OCI-LY7 (cell line): ENCODE measurements around the gene RNU5D-1. TPM values are rescaled to one million over a fixed set of nuclear protein-coding genes. Genes with fewer than 3 reads are reported as not detected.
"Not testable (repeated sequence)": the region's sequence is repeated elsewhere in the genome, so short reads cannot be mapped to it uniquely, and the experiment has no call there.

ENCODE experiments used
- BruUV-seq: library from RNA; stranded (reverse); fragments of 400-500 nt; replicated peaks from 2 replicates; lab custom pipeline; 2021; lab: Mats Ljungman, UMichigan
- CTCF ChIA-PET: fragments of 300-600 bp; sonication (Branson Sonifier 250); formaldehyde crosslinking; loops from one replicate; lab custom pipeline; 2022; ENCODE audit warnings: antibody characterized with exemption; ENCODE audit not compliant: unreplicated experiment; lab: Charles Lee
- POLR2A ChIA-PET: fragments of 300-600 bp; sonication (Branson Sonifier 250); formaldehyde crosslinking; loops from one replicate; lab custom pipeline; 2022; ENCODE audit warnings: antibody characterized with exemption; lab: Charles Lee
- DNase-seq: peaks from one replicate; pipeline ENCODE4 v3.0.0-alpha.2; 2015; ENCODE audit warnings: low spot score
- H2AFZ ChIP-seq: fragments of 200-600 bp; sonication (generic), shearing (Covaris generic); 2 replicates; pipeline ENCODE4 v1.6.1; 2014; ENCODE audit warnings: mild to moderate bottlenecking, antibody characterized with exemption, low read length, moderate library complexity
- H3K27ac ChIP-seq: fragments of 200-600 bp; sonication (generic); 2 replicates; pipeline ENCODE4 v1.5.1; 2014; ENCODE audit warnings: mixed run types, low read depth, mild to moderate bottlenecking, moderate library complexity, low read length, inconsistent platforms; ENCODE audit not compliant: poor library complexity, severe bottlenecking
- H3K36me3 ChIP-seq: fragments of 200-600 bp; sonication (generic); 2 replicates; pipeline ENCODE4 v1.6.1; 2014; ENCODE audit warnings: mild to moderate bottlenecking, antibody characterized with exemption, low read length, moderate library complexity, mixed read lengths; ENCODE audit not compliant: insufficient read depth
- H3K4me1 ChIP-seq: fragments of 200-600 bp; sonication (generic); 2 replicates; pipeline ENCODE4 v1.5.1; 2014; ENCODE audit warnings: mild to moderate bottlenecking, low read length; ENCODE audit not compliant: insufficient read depth, poor library complexity, severe bottlenecking
- H3K4me2 ChIP-seq: fragments of 200-600 bp; sonication (generic); 2 replicates; pipeline ENCODE4 v1.6.1; 2014; ENCODE audit warnings: mild to moderate bottlenecking, low read length
- H3K4me3 ChIP-seq: fragments of 200-600 bp; sonication (generic); 2 replicates; pipeline ENCODE4 v1.5.1; 2014; ENCODE audit warnings: mild to moderate bottlenecking, low read depth, low read length; ENCODE audit not compliant: poor library complexity, severe bottlenecking
- H3K79me2 ChIP-seq: fragments of 200-600 bp; sonication (generic); 2 replicates; pipeline ENCODE4 v1.6.1; 2016; ENCODE audit warnings: low read depth, mild to moderate bottlenecking, low read length, moderate library complexity, mixed read lengths; ENCODE audit not compliant: insufficient read depth
- H3K9me2 ChIP-seq: fragments of 200-600 bp; sonication (generic); 2 replicates; pipeline ENCODE4 v1.6.1; 2016; ENCODE audit warnings: mild to moderate bottlenecking, low read length, mixed read lengths; ENCODE audit not compliant: insufficient read depth
- H3K9me3 ChIP-seq: fragments of 200-600 bp; sonication (generic); 2 replicates; pipeline ENCODE4 v1.6.1; 2014; ENCODE audit warnings: mild to moderate bottlenecking, mixed run types, low read length, mixed read lengths
- H4K20me1 ChIP-seq: fragments of 200-600 bp; sonication (generic); 2 replicates; pipeline ENCODE4 v1.6.1; 2014; ENCODE audit warnings: mild to moderate bottlenecking, antibody characterized with exemption, low read length, moderate library complexity, mixed read lengths; ENCODE audit not compliant: insufficient read depth
- EZH2phosphoT487 ChIP-seq: fragments of 200-600 bp; sonication (generic); IDR thresholded peaks from 2 replicates; pipeline ENCODE4 v1.6.1; 2018; ENCODE audit warnings: low read depth, borderline replicate concordance, mild to moderate bottlenecking, mixed run types, antibody characterized with exemption, low read length, moderate library complexity, mixed read lengths
- intact Hi-C: fragments of 100-400 bp; cut with micrococcal nuclease; formaldehyde crosslinking; loops from one replicate; pipeline ENCODE4 v1.10.0; 2022; ENCODE audit not compliant: unreplicated experiment
- total RNA-seq, 2 experiments: library from RNA; depleted of rRNA in 1 of 2; stranded (reverse); fragments of >200 nt in 1 of 2; shearing (Covaris generic) in 1 of 2; gene quantifications; 2 replicates each; pipeline ENCODE4 v1.2.3, GENCODE V29; 2014 to 2022
- TF ChIP-seq, protein P1 (sequence below): fragments of 200-600 bp; sonication (generic); conservative IDR thresholded peaks from 2 replicates; pipeline ENCODE4 v1.5.1; 2014; ENCODE audit warnings: mild to moderate bottlenecking, antibody characterized with exemption, low read length, moderate library complexity, mixed read lengths

RNU5D-1 gene
- total RNA-seq, 2 experiments from 2014 or later = not detected

DNA sequence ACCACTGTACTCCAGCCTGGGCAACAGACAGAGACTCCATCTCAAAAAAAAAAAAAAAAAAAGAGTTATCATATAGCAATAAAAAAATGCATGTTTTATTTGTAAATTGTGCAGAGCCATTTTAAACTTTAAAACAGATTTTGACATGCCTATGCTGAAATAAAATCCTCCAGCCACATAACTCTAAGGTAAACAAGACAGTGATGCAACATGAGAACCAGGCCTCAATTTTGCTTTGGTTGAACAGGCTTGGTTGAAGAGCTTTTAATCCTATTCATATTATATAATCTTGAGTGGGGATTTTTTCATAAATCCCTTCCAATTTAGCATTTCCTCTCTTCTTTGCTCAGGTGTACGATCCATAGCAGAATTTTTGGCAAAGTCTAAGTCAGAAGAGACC, 30.4 kb downstream of the RNU5D-1 start:
- intact Hi-C loops = no loop called here
- H3K27ac ChIP-seq = no peak overlapping the region
- POLR2A ChIA-PET = interaction anchor here (0.7 kb wide), 2 partner anchors 9 to 132 kb away, joined by 3 to 4 read pairs; no protein-coding TSS in a partner anchor

DNA sequence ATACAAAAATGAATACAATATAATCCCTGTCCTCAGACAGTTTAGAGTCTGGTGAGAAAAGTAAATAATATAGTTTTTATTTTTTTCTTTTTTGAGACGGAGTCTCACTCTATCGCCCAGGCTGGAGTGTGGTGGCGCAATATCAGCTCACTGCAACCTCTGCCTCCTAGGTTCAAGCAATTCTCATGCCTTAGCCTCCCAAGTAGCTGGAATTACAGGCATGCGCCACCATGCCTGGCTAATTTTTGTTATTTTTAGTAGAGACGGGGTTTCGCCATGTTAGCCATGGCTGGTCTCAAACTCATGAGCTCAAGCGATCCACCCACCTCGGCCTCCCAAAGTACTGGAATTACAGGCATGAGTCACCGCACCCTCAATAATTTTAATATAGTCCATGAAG, 31.6 kb downstream of the RNU5D-1 start:
- POLR2A ChIA-PET, H3K4me2 ChIP-seq, intact Hi-C loops, CTCF ChIA-PET, H3K4me3 ChIP-seq, H2AFZ ChIP-seq, H3K36me3 ChIP-seq, H3K79me2 ChIP-seq, H3K27ac ChIP-seq, BruUV-seq, DNase-seq, H4K20me1 ChIP-seq, H3K9me3 ChIP-seq, H3K9me2 ChIP-seq: not testable (repeated sequence)
- peaks cover 43% of the 10 kb centered on the region for H3K4me1 ChIP-seq

More for the DNA sequence above, 30.4 kb downstream of the RNU5D-1 start:
- no peaks in the 10 kb centered on the region for H3K79me2 ChIP-seq
- H3K4me3 ChIP-seq = no peak overlapping the region
- CTCF ChIA-PET = no interaction called here
- H3K9me2 ChIP-seq = no peaks in the 10 kb centered on the region
- TF ChIP-seq, protein P1, sequence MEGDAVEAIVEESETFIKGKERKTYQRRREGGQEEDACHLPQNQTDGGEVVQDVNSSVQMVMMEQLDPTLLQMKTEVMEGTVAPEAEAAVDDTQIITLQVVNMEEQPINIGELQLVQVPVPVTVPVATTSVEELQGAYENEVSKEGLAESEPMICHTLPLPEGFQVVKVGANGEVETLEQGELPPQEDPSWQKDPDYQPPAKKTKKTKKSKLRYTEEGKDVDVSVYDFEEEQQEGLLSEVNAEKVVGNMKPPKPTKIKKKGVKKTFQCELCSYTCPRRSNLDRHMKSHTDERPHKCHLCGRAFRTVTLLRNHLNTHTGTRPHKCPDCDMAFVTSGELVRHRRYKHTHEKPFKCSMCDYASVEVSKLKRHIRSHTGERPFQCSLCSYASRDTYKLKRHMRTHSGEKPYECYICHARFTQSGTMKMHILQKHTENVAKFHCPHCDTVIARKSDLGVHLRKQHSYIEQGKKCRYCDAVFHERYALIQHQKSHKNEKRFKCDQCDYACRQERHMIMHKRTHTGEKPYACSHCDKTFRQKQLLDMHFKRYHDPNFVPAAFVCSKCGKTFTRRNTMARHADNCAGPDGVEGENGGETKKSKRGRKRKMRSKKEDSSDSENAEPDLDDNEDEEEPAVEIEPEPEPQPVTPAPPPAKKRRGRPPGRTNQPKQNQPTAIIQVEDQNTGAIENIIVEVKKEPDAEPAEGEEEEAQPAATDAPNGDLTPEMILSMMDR = no peak
- no peak for TF ChIP-seq EZH2phosphoT487
- BruUV-seq = no TSS peak
- H3K4me1 ChIP-seq = peaks cover 31% of the 10 kb centered on the region
- H3K4me2 ChIP-seq = no peak overlapping the region
- no peak overlapping the region for H2AFZ ChIP-seq
- H3K36me3 ChIP-seq = no peaks in the 10 kb centered on the region
- no peaks in the 10 kb centered on the region for H3K9me3 ChIP-seq
- no peaks in the 10 kb centered on the region for H4K20me1 ChIP-seq
- DNase-seq = no peak

DNA sequence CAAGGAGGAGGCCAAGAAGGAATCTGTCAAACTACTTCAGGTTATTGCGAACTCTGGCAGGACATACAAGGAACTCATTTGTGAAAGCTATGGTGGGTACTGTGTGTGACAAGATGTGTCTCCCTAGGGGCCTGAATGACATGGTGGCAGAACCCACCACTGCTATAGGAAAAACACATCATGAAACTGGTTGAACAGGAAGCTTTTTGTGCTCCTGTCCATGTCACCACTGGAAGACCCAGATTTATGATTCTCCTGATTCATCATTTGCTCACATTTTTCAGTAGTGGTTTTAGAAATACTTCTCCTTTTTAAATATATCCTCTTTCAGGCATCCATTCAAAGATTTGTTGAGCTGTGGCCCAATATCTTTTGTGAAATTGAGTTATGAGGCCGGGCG, 32.8 kb downstream of the RNU5D-1 start:
- peak overlapping the region; percentile 28; the same call in 1 of the 2 replicates for H2AFZ ChIP-seq
- intact Hi-C loops = no loop called here
- TF ChIP-seq EZH2phosphoT487 = no peak
- TF ChIP-seq, protein P1 = no peak
- peak; percentile 57 for DNase-seq
- H4K20me1 ChIP-seq = no peaks in the 10 kb centered on the region
- ChIA-PET CTCF (interaction anchor here (1.5 to 1.8 kb wide), 2 partner anchors 9 to 22 kb away, joined by 3 to 6 read pairs; no protein-coding TSS in a partner anchor), POLR2A (interaction anchor here (1.0 to 5.7 kb wide), 5 partner anchors 9 to 24 kb away, joined by 3 to 69 read pairs (median 6); partner anchors contain the start of genes ARMH1 and TMEM53)
- peak overlapping the region; percentile 80 for H3K27ac ChIP-seq
- no peak overlapping the region for H3K4me3 ChIP-seq
- BruUV-seq = no TSS peak
- H3K36me3 ChIP-seq = no peaks in the 10 kb centered on the region
- H3K4me2 ChIP-seq = peak overlapping the region; percentile 56
- H3K4me1 ChIP-seq = peaks cover 55% of the 10 kb centered on the region
- H3K9me2 ChIP-seq = no peaks in the 10 kb centered on the region
- H3K79me2 ChIP-seq = no peaks in the 10 kb centered on the region
- H3K9me3 ChIP-seq = no peaks in the 10 kb centered on the region
